Measurements from ENCODE around the gene NPTX1.
A peak's percentile ranks its signal among the peaks of the same experiment; 100 is the strongest.

Gene NPTX1

GRCh38 chr17:80474961-80475909 lies 1.2 kb downstream of the NPTX1 start:
- Histone ChIP-seq H3K9ac (ENCODE audit: low read depth, low read length) (no peak overlapping the region), H3K4me1 (ENCODE audit: control insufficient read depth, insufficient read depth, low read length) (peaks cover 35% of the 10 kb centered on the region), H3K9me3 (replicated peaks; ENCODE audit: low read length) (no peaks in the 10 kb centered on the region), H3K36me3 (ENCODE audit: insufficient read depth, low read length) (no peaks in the 10 kb centered on the region), H3K4me3 (ENCODE audit: low read length) (peak overlapping the region; percentile 25), H3K27me3 (ENCODE audit: control insufficient read depth, insufficient read depth, low read length) (peaks cover 89% of the 10 kb centered on the region), H3K4me2 (ENCODE audit: low read length) (peak overlapping the region; percentile 58)

DNA sequence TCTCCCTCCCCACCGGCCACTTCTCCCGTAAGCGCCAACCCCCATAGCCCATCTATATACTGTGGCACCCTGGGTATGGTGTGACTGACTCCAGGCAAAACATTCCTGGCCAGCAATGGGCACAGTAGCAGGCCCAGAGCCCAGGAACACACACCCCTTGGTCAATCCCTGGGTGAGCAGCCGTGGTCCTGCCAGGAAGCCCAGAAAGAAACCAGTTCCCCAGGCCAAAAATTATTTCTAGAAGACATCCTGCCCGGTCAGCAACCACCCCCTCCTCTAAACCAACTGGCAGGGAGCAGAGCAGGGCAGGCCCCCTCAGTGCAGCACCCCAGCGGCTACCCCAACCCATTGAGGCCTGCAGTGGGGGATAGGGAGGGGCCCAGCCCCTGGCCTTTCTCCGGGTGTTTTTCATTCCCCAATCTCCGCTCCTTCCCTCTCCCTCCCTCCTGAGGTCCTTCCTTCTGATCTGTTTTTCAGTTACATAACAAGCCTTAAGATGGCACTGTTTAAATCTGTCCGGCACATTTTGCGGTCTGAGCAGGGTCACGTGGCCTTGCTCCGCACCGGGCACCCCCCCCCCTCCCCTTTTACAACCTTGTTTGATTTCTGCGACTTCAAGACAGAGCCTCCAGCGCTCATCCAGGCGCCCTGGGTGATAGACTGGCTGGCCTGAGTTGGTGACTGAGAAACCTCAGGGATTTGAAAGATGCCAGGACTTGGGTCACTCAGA lies 2.0 kb downstream of the NPTX1 start:
- H3K9me3 ChIP-seq (replicated peaks; ENCODE audit: low read length) = no peaks in the 10 kb centered on the region
- peaks cover 90% of the 10 kb centered on the region for H3K27me3 ChIP-seq (ENCODE audit: control insufficient read depth, insufficient read depth, low read length)
- no peak overlapping the region for H3K9ac ChIP-seq (ENCODE audit: low read depth, low read length)
- H3K4me2 ChIP-seq (ENCODE audit: low read length) = peak overlapping the region; percentile 58
- H3K4me1 ChIP-seq (ENCODE audit: control insufficient read depth, insufficient read depth, low read length) = peaks cover 35% of the 10 kb centered on the region
- no peaks in the 10 kb centered on the region for H3K36me3 ChIP-seq (ENCODE audit: insufficient read depth, low read length)
- peak overlapping the region; percentile 25 for H3K4me3 ChIP-seq (ENCODE audit: low read length)

GRCh38 chr17:80473701-80474100 lies 2.7 kb downstream of the NPTX1 start:
- no peak overlapping the region for H3K4me3 ChIP-seq (ENCODE audit: low read length)
- no peak overlapping the region for H3K4me2 ChIP-seq (ENCODE audit: low read length)
- peaks cover 34% of the 10 kb centered on the region for H3K4me1 ChIP-seq (ENCODE audit: control insufficient read depth, insufficient read depth, low read length)
- no peaks in the 10 kb centered on the region for H3K9me3 ChIP-seq (replicated peaks; ENCODE audit: low read length)
- no peak overlapping the region for H3K9ac ChIP-seq (ENCODE audit: low read depth, low read length)
- H3K36me3 ChIP-seq (ENCODE audit: insufficient read depth, low read length) = no peaks in the 10 kb centered on the region
- H3K27me3 ChIP-seq (ENCODE audit: control insufficient read depth, insufficient read depth, low read length) = peaks cover 90% of the 10 kb centered on the region

GRCh38 chr17:80472996-80473395 lies 3.4 kb downstream of the NPTX1 start:
- Histone ChIP-seq H3K4me2 (ENCODE audit: low read length) (no peak overlapping the region), H3K9me3 (replicated peaks; ENCODE audit: low read length) (no peaks in the 10 kb centered on the region), H3K4me1 (ENCODE audit: control insufficient read depth, insufficient read depth, low read length) (peaks cover 27% of the 10 kb centered on the region), H3K9ac (ENCODE audit: low read depth, low read length) (no peak overlapping the region), H3K27me3 (ENCODE audit: control insufficient read depth, insufficient read depth, low read length) (peaks cover 90% of the 10 kb centered on the region), H3K4me3 (ENCODE audit: low read length) (no peak overlapping the region), H3K36me3 (ENCODE audit: insufficient read depth, low read length) (no peaks in the 10 kb centered on the region)

DNA sequence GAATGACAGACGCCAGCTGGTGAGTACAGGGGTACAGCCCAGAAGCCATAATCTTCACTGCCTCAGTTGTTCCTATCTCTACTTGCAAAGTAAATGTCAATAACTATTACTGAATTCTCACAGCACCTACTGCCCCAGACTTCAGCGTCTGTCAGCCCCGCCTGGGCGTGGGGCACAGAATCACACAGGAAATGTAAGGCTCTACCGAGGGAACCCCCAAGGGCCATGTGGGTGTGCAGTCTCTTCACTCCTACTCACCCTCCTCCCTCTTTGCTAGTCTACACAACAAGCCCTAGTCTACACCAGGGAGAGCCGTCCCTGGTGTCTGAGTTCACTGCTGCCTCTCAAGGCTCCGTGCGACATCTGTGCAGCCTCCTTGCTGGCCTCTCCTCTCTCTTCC lies 4.5 kb downstream of the NPTX1 start:
- H3K36me3 ChIP-seq (ENCODE audit: insufficient read depth, low read length) = no peaks in the 10 kb centered on the region

GRCh38 chr17:80470603-80471002 lies 5.8 kb downstream of the NPTX1 start:
- Histone ChIP-seq H3K36me3 (ENCODE audit: insufficient read depth, low read length) (no peaks in the 10 kb centered on the region), H3K27me3 (ENCODE audit: control insufficient read depth, insufficient read depth, low read length) (peaks cover 94% of the 10 kb centered on the region), H3K9ac (ENCODE audit: low read depth, low read length) (no peak overlapping the region), H3K4me2 (ENCODE audit: low read length) (no peak overlapping the region), H3K9me3 (replicated peaks; ENCODE audit: low read length) (no peaks in the 10 kb centered on the region), H3K4me3 (ENCODE audit: low read length) (no peak overlapping the region), H3K4me1 (ENCODE audit: control insufficient read depth, insufficient read depth, low read length) (peaks cover 9% of the 10 kb centered on the region)

More for the DNA sequence above, 4.5 kb downstream of the NPTX1 start:
- Histone ChIP-seq H3K4me3 (ENCODE audit: low read length) (no peak overlapping the region), H3K4me1 (ENCODE audit: control insufficient read depth, insufficient read depth, low read length) (peaks cover 19% of the 10 kb centered on the region), H3K4me2 (ENCODE audit: low read length) (no peak overlapping the region), H3K9ac (ENCODE audit: low read depth, low read length) (no peak overlapping the region), H3K27me3 (ENCODE audit: control insufficient read depth, insufficient read depth, low read length) (peaks cover 90% of the 10 kb centered on the region), H3K9me3 (replicated peaks; ENCODE audit: low read length) (no peaks in the 10 kb centered on the region)

DNA sequence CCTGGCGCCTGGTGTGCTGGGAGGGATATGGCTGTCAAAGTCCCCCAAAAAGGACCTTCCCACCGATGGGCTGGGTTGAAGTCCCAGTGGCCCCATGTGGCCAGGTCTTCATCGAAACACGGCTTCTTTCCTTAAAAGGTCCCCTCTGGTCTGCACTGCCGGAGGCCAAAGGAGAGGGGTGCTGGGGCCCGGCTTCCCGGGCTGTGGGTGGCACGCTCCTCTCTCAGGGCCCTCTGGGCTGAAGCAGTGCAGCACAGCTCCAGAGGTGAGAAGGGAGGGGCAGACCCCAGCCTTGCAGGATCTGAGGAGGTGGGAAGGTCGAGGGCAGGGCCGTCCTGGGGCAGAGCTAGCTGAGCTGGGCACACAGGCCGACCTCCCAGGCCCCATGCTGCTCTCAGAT lies 6.7 kb downstream of the NPTX1 start:
- H3K36me3 ChIP-seq (ENCODE audit: insufficient read depth, low read length) = no peaks in the 10 kb centered on the region
- H3K4me1 ChIP-seq (ENCODE audit: control insufficient read depth, insufficient read depth, low read length) = peaks cover 1% of the 10 kb centered on the region
- no peak overlapping the region for H3K4me3 ChIP-seq (ENCODE audit: low read length)
- H3K9me3 ChIP-seq (replicated peaks; ENCODE audit: low read length) = no peaks in the 10 kb centered on the region
- H3K27me3 ChIP-seq (ENCODE audit: control insufficient read depth, insufficient read depth, low read length) = peaks cover 94% of the 10 kb centered on the region
- H3K4me2 ChIP-seq (ENCODE audit: low read length) = no peak overlapping the region
- no peak overlapping the region for H3K9ac ChIP-seq (ENCODE audit: low read depth, low read length)

DNA sequence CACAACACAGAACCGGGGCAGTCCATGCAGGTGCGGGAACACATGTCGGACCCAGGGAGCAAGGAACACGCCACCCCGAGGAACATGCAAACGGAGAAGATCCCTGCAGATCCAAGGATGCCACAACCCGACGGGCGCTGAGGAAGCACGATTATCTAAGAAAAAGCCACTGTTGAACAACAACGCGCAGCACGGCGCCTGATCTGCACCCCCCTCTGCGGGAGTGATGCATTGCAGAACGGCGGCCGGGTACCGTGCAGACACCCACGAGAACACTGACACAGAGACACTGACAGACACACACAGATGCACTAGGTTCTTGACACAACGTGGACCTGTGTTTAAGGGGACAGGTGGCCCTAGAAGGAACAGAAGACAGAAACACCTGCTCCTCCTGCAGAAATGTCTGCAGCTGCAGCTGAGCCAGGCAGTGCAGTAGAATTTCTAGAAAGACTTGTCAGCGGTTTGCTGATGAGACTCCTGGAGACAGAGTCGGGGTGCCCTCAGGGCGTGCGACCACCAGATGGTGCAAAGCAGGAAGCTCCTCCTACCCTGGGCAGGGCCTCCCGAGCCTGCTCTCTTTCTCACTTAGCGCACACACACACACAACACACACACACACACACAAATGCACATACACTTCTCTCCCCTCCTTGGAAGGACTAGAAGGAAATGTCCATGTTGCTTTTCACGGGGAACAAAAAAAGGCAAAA lies 7.5 kb downstream of the NPTX1 start:
- Histone ChIP-seq H3K9ac (ENCODE audit: low read depth, low read length) (no peak overlapping the region), H3K27me3 (ENCODE audit: control insufficient read depth, insufficient read depth, low read length) (peaks cover 95% of the 10 kb centered on the region), H3K36me3 (ENCODE audit: insufficient read depth, low read length) (no peaks in the 10 kb centered on the region), H3K4me3 (ENCODE audit: low read length) (no peak overlapping the region), H3K4me2 (ENCODE audit: low read length) (no peak overlapping the region), H3K9me3 (replicated peaks; ENCODE audit: low read length) (no peaks in the 10 kb centered on the region), H3K4me1 (ENCODE audit: control insufficient read depth, insufficient read depth, low read length) (no peaks in the 10 kb centered on the region)

DNA sequence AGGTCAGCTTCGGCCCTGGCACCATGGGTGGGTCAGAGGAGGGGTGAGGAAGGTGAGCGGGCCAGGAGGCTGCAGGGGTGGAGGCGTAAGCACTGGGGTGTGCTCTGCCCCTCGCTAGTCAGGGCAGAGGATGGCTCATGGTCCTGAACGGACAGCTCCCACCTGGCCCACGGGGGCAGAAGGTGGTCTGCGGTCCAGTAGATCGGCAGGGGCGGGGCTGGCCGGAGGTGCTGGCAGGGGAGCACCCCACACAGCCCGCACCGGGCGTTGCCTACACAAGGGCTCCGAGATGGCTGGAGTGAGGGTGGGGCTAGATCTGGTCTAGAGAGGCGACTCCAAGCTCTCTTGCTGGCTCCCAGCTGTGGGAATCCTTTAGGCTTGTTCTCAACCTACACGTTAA lies 8.2 kb downstream of the NPTX1 start:
- Histone ChIP-seq H3K27me3 (ENCODE audit: control insufficient read depth, insufficient read depth, low read length) (peaks cover 95% of the 10 kb centered on the region), H3K36me3 (ENCODE audit: insufficient read depth, low read length) (no peaks in the 10 kb centered on the region), H3K9me3 (replicated peaks; ENCODE audit: low read length) (no peaks in the 10 kb centered on the region), H3K9ac (ENCODE audit: low read depth, low read length) (no peak overlapping the region), H3K4me3 (ENCODE audit: low read length) (no peak overlapping the region), H3K4me2 (ENCODE audit: low read length) (no peak overlapping the region), H3K4me1 (ENCODE audit: control insufficient read depth, insufficient read depth, low read length) (no peaks in the 10 kb centered on the region)

GRCh38 chr17:80466188-80466705 lies 10.2 kb downstream of the NPTX1 start:
- H3K27me3 ChIP-seq (ENCODE audit: control insufficient read depth, insufficient read depth, low read length) = peaks cover 79% of the 10 kb centered on the region
- H3K9me3 ChIP-seq (replicated peaks; ENCODE audit: low read length) = no peaks in the 10 kb centered on the region
- no peak overlapping the region for H3K4me3 ChIP-seq (ENCODE audit: low read length)
- H3K36me3 ChIP-seq (ENCODE audit: insufficient read depth, low read length) = no peaks in the 10 kb centered on the region
- no peak overlapping the region for H3K4me2 ChIP-seq (ENCODE audit: low read length)
- H3K9ac ChIP-seq (ENCODE audit: low read depth, low read length) = no peak overlapping the region
- no peaks in the 10 kb centered on the region for H3K4me1 ChIP-seq (ENCODE audit: control insufficient read depth, insufficient read depth, low read length)

DNA sequence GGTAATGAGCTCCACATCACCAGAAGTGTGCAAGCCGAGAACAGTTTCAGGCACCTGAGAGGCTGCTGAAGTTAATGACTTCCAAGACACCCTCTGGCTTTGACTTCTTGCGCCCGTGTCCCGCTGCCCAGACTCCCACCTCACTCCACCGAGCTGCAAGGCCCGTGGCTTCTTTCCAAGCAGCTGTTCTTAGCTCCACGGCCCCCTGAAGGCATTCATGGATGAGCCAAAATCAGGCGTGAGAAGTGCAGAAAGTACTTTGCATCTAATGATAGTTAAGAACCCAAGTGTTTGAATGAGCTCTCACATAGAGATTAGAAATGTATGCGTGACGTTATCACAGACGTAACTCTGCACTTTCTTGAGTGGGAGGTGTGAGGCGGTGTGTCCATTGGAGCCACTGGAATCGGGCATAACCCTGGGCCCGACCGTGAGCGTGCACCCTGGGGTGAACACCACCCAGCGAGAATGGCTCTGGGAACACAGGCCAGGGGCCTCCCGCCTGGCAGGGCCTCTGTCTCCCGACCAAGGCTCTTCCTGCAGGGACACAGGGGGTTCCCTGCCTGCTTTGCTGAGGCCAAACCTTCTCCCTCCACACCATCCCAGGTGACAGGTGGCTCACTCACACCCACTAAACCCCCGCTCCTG lies 11.0 kb downstream of the NPTX1 start:
- H3K4me3 ChIP-seq (ENCODE audit: low read length) = no peak overlapping the region
- peaks cover 74% of the 10 kb centered on the region for H3K27me3 ChIP-seq (ENCODE audit: control insufficient read depth, insufficient read depth, low read length)
- no peak overlapping the region for H3K9ac ChIP-seq (ENCODE audit: low read depth, low read length)
- H3K9me3 ChIP-seq (replicated peaks; ENCODE audit: low read length) = no peaks in the 10 kb centered on the region
- H3K4me2 ChIP-seq (ENCODE audit: low read length) = no peak overlapping the region
- H3K36me3 ChIP-seq (ENCODE audit: insufficient read depth, low read length) = no peaks in the 10 kb centered on the region
- no peaks in the 10 kb centered on the region for H3K4me1 ChIP-seq (ENCODE audit: control insufficient read depth, insufficient read depth, low read length)
